Stimulated activated CD8-positive, alpha-beta memory T cell treated with anti-CD3 and anti-CD28 coated beads, Interleukin-7, amount 100 ng/mL, for 4 hours (primary cell): ENCODE measurements around the gene DSPP.
"Not testable (repeated sequence)": the region's sequence is repeated elsewhere in the genome, so short reads cannot be mapped to it uniquely, and the experiment has no call there.

Experiments
- DNase-seq, 2 donors: peaks; one replicate each; pipeline ENCODE4 v3.0.0-alpha.2; 2020; ENCODE audit warnings: low read depth in 2 of 2

Gene DSPP

GRCh38 chr4:87608229-87608628 lies at the start of gene DSPP:
Gene DSPP (plus strand): TSS chr4:87608529. CDS start chr4:87610909, 2,380 bp downstream.
- DNase-seq: no peak

- DNase-seq: peak in 1 of 2 donors; percentile 12
Observed at GRCh38 chr4:87559090-87559837, 49.1 kb upstream of the DSPP start.

GRCh38 chr4:87560802-87561201 lies 47.5 kb upstream of the DSPP start:
- no peak for DNase-seq

- DNase-seq: no peak
Observed at GRCh38 chr4:87565746-87566145, 42.6 kb upstream of the DSPP start.

- no peak for DNase-seq
Observed at GRCh38 chr4:87566276-87566675, 42.1 kb upstream of the DSPP start.

- no peak for DNase-seq
Observed at GRCh38 chr4:87567191-87567590, 41.1 kb upstream of the DSPP start.

- no peak for DNase-seq
Observed at GRCh38 chr4:87570290-87570805, 38.0 kb upstream of the DSPP start.

GRCh38 chr4:87574376-87574775 lies 34.0 kb upstream of the DSPP start:
- DNase-seq: not testable (repeated sequence)

- DNase-seq: no peak
Observed at GRCh38 chr4:87574996-87575395, 33.3 kb upstream of the DSPP start.

- no peak for DNase-seq
Observed at GRCh38 chr4:87575408-87575807, 32.9 kb upstream of the DSPP start.

GRCh38 chr4:87575983-87576382 lies 32.3 kb upstream of the DSPP start:
- no peak for DNase-seq

GRCh38 chr4:87579478-87579877 lies 28.9 kb upstream of the DSPP start:
- no peak for DNase-seq

- no peak for DNase-seq
Observed at GRCh38 chr4:87580057-87580456, 28.3 kb upstream of the DSPP start.

GRCh38 chr4:87584222-87584908 lies 24.0 kb upstream of the DSPP start:
- DNase-seq: no peak

- DNase-seq: no peak
Observed at GRCh38 chr4:87589531-87589930, 18.8 kb upstream of the DSPP start.

- no peak for DNase-seq
Observed at GRCh38 chr4:87592124-87592523, 16.2 kb upstream of the DSPP start.

- DNase-seq: no peak
Observed at GRCh38 chr4:87601361-87601760, 7.0 kb upstream of the DSPP start.

- DNase-seq: no peak
Observed at GRCh38 chr4:87614292-87614890, 6.1 kb downstream of the DSPP start.

GRCh38 chr4:87616268-87616667 lies 7.9 kb downstream of the DSPP start:
- no peak for DNase-seq

- DNase-seq: no peak
Observed at GRCh38 chr4:87620086-87620485, 11.8 kb downstream of the DSPP start.

- DNase-seq: no peak
Observed at GRCh38 chr4:87620491-87620890, 12.2 kb downstream of the DSPP start.

GRCh38 chr4:87622303-87622702 lies 14.0 kb downstream of the DSPP start:
- no peak for DNase-seq

- no peak for DNase-seq
Observed at GRCh38 chr4:87624698-87625097, 16.4 kb downstream of the DSPP start.
